ENCODE measurements around the gene RELT. TPM values are rescaled to one million over a fixed set of nuclear protein-coding genes. Genes with fewer than 3 reads are reported as not detected.

The RELT gene
- total RNA-seq, 2 donors from 2014 or later, result 31.2 to 39.9 TPM

DNA sequence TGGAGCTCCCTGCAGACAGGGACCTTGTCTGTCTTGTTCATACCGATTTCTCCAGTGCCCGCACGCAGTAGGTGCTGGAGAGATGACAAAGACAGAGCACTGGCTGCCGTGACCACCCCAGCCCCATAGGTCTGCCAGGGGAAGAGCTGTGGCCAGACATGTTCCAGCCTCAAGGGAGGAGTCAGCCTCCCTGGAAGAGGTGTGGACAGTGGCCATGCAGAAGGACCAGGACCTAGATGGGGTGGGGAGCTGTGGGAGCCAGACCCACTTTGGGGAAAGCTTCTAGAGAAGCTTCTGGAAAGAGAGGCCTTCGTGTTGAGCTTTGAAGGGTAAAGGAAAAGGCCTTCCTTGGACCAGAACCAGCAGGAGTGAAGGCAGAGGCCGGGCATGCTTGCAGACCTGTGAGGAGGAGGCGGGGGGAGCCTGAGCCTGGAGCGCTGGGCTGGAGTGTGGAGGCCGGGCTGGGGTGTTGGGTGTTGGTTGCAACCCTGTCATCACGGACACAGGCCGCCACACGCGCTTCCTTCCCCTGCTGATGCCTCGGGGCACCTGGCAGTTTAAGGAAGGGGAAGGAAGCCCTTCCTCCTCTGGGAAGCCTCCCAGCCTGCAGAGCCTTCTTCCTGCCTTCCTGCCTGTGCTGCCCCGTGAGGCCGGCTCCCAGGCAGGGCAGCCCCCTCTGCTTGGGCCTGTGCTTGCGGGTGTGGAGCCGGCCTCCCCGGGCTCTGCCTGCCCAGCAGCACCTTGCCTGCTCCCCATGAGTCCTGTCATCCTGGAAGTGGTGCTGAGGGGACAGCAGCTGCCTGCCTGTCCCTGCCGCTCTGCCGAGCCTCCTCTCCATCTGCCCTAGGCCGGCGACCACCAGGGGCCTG is 12.3 kb downstream of the RELT start:
- ATAC-seq (replicated peaks), result no peak
- H3K27ac Mint-ChIP-seq, result peak overlapping the region; percentile 81
- H3K27me3 Mint-ChIP-seq, result no peaks in the 10 kb centered on the region
- no peak overlapping the region for H3K4me3 Mint-ChIP-seq
- no peaks in the 10 kb centered on the region for H3K9me3 Mint-ChIP-seq
- peaks cover 18% of the 10 kb centered on the region for H3K4me1 Mint-ChIP-seq
- H3K36me3 Mint-ChIP-seq (ENCODE audit: low read depth), result peaks cover 24% of the 10 kb centered on the region

DNA sequence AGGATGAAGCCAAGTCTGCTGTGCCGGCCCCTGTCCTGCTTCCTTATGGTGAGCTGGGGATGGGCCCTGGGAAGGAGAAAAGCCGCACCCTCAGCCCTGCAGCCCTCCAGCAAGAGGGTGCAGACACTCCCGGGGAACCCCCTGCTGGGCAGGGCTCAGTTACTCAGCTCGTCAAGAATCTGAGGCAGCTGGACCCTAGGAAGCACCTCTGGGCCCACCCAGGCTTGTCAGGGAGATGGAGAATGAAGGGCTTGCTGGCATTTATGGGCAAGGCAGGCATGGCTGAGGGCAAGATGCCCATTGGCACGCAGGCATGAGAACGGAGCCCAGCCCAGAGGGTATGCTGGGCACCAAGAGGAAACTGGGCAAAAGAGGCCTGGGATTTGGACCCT is 12.9 kb downstream of the RELT start:
- Mint-ChIP-seq H3K9me3 (no peaks in the 10 kb centered on the region), H3K27ac (no peak overlapping the region), H3K36me3 (ENCODE audit: low read depth) (peaks cover 29% of the 10 kb centered on the region), H3K4me1 (peaks cover 14% of the 10 kb centered on the region), H3K27me3 (no peaks in the 10 kb centered on the region), H3K4me3 (no peak overlapping the region)
- no peak for ATAC-seq (replicated peaks)

GRCh38 chr11:73389916-73390315 is 13.7 kb downstream of the RELT start:
- Mint-ChIP-seq H3K27ac (peak overlapping the region; percentile 14), H3K4me3 (no peak overlapping the region), H3K9me3 (no peaks in the 10 kb centered on the region), H3K36me3 (ENCODE audit: low read depth) (peaks cover 36% of the 10 kb centered on the region), H3K27me3 (no peaks in the 10 kb centered on the region), H3K4me1 (peaks cover 6% of the 10 kb centered on the region)
- no peak for ATAC-seq (replicated peaks)

DNA sequence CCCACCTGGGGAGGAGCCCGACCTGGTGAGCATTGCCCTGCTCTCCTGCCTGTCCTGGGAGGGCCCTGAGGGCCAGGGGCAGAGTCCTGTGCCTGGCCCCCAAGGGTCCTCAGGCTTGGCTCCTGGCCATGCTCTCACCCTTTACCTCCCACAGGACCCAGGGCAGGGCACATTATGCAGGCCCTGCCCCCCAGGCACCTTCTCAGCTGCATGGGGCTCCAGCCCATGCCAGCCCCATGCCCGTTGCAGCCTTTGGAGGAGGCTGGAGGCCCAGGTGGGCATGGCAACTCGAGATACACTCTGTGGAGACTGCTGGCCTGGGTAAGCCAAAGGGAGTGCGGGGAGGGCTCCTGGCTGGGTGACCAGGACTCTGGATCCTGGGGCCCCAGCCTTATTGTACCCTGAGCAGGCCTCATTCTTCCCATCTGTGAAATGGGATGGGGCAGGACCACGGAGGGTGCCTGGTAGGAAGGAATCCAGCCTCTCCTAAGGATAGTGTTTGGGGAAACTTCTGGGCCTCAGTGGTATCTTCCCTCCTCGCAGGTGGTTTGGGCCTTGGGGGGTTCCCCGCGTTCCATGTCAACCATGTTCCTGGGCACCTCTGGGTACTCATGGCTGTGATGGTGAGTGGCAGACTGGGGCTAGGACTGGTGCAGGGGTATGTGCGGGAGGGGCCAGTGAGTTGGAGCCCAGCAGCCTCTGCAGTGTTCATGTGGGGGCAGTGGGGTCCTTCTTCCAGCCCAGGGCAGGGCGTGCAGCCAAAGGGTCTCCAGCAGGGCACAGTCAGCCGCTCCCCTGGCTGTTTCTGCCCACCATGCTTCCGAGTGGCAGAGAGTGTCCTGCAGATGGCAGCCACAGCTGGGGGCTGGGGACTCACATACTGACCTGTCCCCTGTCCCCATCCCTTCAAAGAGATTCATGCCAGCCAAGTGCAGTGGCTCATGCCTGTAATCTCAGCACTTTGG is 14.7 kb downstream of the RELT start:
- peaks cover 44% of the 10 kb centered on the region for H3K36me3 Mint-ChIP-seq (ENCODE audit: low read depth)
- no peak overlapping the region for H3K4me3 Mint-ChIP-seq
- ATAC-seq (replicated peaks), result no peak
- no peak overlapping the region for H3K27ac Mint-ChIP-seq
- no peaks in the 10 kb centered on the region for H3K27me3 Mint-ChIP-seq
- no peaks in the 10 kb centered on the region for H3K9me3 Mint-ChIP-seq
- peaks cover 5% of the 10 kb centered on the region for H3K4me1 Mint-ChIP-seq

DNA sequence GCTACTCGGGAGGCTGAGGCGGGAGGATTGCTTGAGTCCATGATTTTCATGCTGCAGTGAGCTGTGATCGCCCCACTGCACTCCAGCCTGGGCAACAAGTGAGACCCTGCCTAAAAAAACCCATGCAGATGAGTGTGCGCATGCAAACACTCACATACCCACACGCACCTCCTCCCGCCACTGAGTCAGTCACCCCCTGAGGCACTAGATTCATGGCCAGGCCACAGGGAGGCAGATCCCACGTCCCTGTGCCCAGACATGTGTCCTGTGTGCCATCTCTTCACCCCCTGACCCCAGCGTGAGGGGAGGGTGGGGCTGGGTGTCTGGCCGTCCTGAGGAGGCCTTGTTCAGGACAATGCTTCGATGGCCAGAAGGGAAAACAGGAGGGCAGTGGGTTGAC is 15.5 kb downstream of the RELT start:
- no peaks in the 10 kb centered on the region for H3K27me3 Mint-ChIP-seq
- H3K27ac Mint-ChIP-seq, result no peak overlapping the region
- H3K9me3 Mint-ChIP-seq, result no peaks in the 10 kb centered on the region
- ATAC-seq (replicated peaks), result no peak
- no peak overlapping the region for H3K4me3 Mint-ChIP-seq
- H3K4me1 Mint-ChIP-seq, result peaks cover 5% of the 10 kb centered on the region
- peaks cover 52% of the 10 kb centered on the region for H3K36me3 Mint-ChIP-seq (ENCODE audit: low read depth)

GRCh38 chr11:73392108-73393010 is 16.2 kb downstream of the RELT start:
- ATAC-seq (replicated peaks), result no peak
- Mint-ChIP-seq H3K27me3 (no peaks in the 10 kb centered on the region), H3K9me3 (no peaks in the 10 kb centered on the region), H3K27ac (no peak overlapping the region), H3K4me3 (no peak overlapping the region), H3K36me3 (ENCODE audit: low read depth) (peaks cover 59% of the 10 kb centered on the region), H3K4me1 (peaks cover 8% of the 10 kb centered on the region)

GRCh38 chr11:73393011-73393380 is 16.8 kb downstream of the RELT start:
- Mint-ChIP-seq H3K9me3 (no peaks in the 10 kb centered on the region), H3K4me3 (no peak overlapping the region), H3K27ac (no peak overlapping the region), H3K4me1 (peaks cover 6% of the 10 kb centered on the region), H3K27me3 (no peaks in the 10 kb centered on the region), H3K36me3 (ENCODE audit: low read depth) (peaks cover 63% of the 10 kb centered on the region)
- ATAC-seq (replicated peaks), result no peak

DNA sequence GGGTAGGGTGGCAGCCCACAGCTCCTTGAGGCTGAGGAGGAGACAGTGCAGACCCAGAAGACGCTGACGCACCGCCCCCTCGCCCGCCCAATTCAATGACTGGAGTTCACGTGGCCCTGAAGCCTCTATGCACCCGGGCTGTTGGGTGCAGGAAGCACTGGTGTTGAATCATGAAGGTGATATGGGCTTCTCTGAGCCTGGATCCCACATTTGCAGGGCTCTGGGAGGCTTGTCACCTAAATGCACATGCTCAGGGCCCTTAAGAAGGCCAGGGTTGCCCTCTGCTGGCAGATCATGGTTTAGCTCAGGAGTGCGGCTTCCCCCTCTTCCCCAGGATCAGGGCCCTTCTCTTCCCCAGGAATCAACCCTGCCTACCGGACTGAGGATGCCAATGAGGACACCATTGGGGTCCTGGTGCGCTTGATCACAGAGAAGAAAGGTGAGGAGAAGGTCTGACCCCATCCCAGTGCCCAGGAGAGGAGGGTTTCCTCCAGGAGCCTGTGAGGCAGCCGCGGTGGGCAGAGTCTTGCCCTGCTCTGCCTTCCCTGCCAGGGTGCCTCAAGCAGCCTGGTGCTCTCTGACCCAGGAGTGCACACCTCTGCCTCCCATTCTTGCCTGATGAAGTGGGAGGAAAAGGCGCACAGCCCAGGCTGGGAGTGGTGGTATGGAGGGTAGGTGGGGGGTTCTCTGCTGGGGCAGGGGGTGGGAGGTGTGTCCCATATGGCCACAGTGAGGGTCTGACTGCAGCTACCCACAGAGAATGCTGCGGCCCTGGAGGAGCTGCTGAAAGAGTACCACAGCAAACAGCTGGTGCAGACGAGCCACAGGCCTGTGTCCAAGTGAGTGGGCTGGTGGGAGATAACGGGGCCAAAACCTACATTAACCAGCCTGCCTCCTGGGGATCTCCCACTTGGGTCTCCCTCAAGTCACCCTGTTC is 17.5 kb downstream of the RELT start:
- Mint-ChIP-seq H3K27ac (no peak overlapping the region), H3K36me3 (ENCODE audit: low read depth) (peaks cover 62% of the 10 kb centered on the region), H3K27me3 (no peaks in the 10 kb centered on the region), H3K4me3 (no peak overlapping the region), H3K4me1 (peaks cover 3% of the 10 kb centered on the region), H3K9me3 (no peaks in the 10 kb centered on the region)
- ATAC-seq (replicated peaks), result peak; percentile 62

- Mint-ChIP-seq H3K9me3 (no peaks in the 10 kb centered on the region), H3K4me1 (peaks cover 3% of the 10 kb centered on the region), H3K27me3 (no peaks in the 10 kb centered on the region), H3K4me3 (no peak overlapping the region), H3K36me3 (ENCODE audit: low read depth) (peaks cover 62% of the 10 kb centered on the region), H3K27ac (no peak overlapping the region)
- no peak for ATAC-seq (replicated peaks)
These were observed 18.5 kb downstream of the RELT start for GRCh38 chr11:73394416-73395296.

- Mint-ChIP-seq H3K27me3 (no peaks in the 10 kb centered on the region), H3K4me3 (no peak overlapping the region), H3K27ac (no peak overlapping the region), H3K9me3 (no peaks in the 10 kb centered on the region), H3K4me1 (peaks cover 3% of the 10 kb centered on the region), H3K36me3 (ENCODE audit: low read depth) (peaks cover 57% of the 10 kb centered on the region)
- no peak for ATAC-seq (replicated peaks)
These were observed 19.4 kb downstream of the RELT start for GRCh38 chr11:73395297-73396208.

GRCh38 chr11:73396251-73396930 is 20.2 kb downstream of the RELT start:
- Mint-ChIP-seq H3K27ac (peak overlapping the region; percentile 75), H3K4me1 (peaks cover 3% of the 10 kb centered on the region)
- ATAC-seq (replicated peaks), result no peak

More at GRCh38 chr11:73396251-73396930, 20.2 kb downstream of the RELT start:
- Mint-ChIP-seq H3K36me3 (ENCODE audit: low read depth) (peaks cover 61% of the 10 kb centered on the region), H3K4me3 (no peak overlapping the region), H3K9me3 (no peaks in the 10 kb centered on the region), H3K27me3 (no peaks in the 10 kb centered on the region)

Measured in activated T-helper 17 cell treated with anti-CD3 and anti-CD28 coated beads, Interleukin-2, amount 50 U/mL, for 72 hours (primary cell).